Bronchial epithelial cell (primary cell): ENCODE results near the gene DCDC2C. TPM values are rescaled to one million over a fixed set of nuclear protein-coding genes. Genes with fewer than 3 reads are reported as not detected.

ENCODE experiments used
- DNase-seq: peaks from one replicate; pipeline ENCODE4 v3.0.0-alpha.2; 2010; ENCODE audit warnings: low read depth
- FAIRE-seq: peaks from 2 replicates; lab custom pipeline; 2011; peaks lifted over from hg19 to GRCh38; lab: Jason Lieb, UNC
- H3K27me3 ChIP-seq: 2 replicates; pipeline ENCODE4 v1.5.1; 2011; ENCODE audit warnings: low read length; ENCODE audit not compliant: control insufficient read depth, insufficient read depth
- H3K36me3 ChIP-seq: 2 replicates; pipeline ENCODE4 v1.5.1; 2011; ENCODE audit warnings: low read length; ENCODE audit not compliant: control insufficient read depth, insufficient read depth
- H3K4me3 ChIP-seq: 2 replicates; pipeline ENCODE4 v1.5.1; 2011; ENCODE audit warnings: mild to moderate bottlenecking, low read depth, low read length, control low read depth
- CTCF ChIP-seq: IDR thresholded peaks from 2 replicates; pipeline ENCODE4 v1.5.1; 2011; ENCODE audit warnings: mild to moderate bottlenecking, moderate library complexity, low read length, control low read depth, inconsistent platforms; ENCODE audit not compliant: insufficient read depth, severe bottlenecking
- total RNA-seq: library from RNA; depleted of rRNA; stranded (reverse); fragments of >200 nt; gene quantifications from 2 replicates; pipeline ENCODE4 v1.2.1, GENCODE V29; 2014

DCDC2C gene
- total RNA-seq, 1 donor from 2014 or later, result not detected

GRCh38 chr2:3837086-3837485 is 133.7 kb downstream of the DCDC2C start:
- no peak for TF ChIP-seq CTCF
- FAIRE-seq (no peak), DNase-seq (no peak)
- no peaks in the 10 kb centered on the region for H3K27me3 ChIP-seq
- no peaks in the 10 kb centered on the region for H3K36me3 ChIP-seq
- no peak overlapping the region for H3K4me3 ChIP-seq

- Histone ChIP-seq H3K36me3 (no peaks in the 10 kb centered on the region), H3K27me3 (no peaks in the 10 kb centered on the region), H3K4me3 (no peak overlapping the region)
- FAIRE-seq, result no peak
- no peak for TF ChIP-seq CTCF
- DNase-seq, result no peak
Measured at GRCh38 chr2:3838348-3838747, 135.0 kb downstream of the DCDC2C start.

DNA sequence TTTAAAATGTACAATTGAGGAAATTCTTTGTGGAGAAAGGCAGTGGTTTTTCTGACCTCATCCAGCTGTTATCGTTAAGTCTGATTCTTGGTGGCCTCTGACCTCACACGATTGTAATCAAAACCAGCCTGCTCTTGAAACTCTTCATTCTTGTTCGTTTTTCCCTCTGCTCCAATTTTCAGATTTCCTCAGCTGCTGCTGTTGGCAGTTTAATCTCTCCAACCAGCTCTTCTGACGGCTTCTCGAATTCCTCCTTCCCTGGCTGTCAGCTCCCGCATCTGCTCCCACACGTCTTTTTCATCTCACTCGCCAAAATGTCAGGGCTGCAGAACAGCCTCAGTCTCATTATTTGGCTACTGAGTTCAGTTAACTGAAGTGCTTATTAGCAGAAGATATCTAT is 136.1 kb downstream of the DCDC2C start:
- DNase-seq (no peak), FAIRE-seq (no peak)
- no peak for TF ChIP-seq CTCF
- no peak overlapping the region for H3K4me3 ChIP-seq
- H3K27me3 ChIP-seq, result no peaks in the 10 kb centered on the region
- H3K36me3 ChIP-seq, result no peaks in the 10 kb centered on the region

DNA sequence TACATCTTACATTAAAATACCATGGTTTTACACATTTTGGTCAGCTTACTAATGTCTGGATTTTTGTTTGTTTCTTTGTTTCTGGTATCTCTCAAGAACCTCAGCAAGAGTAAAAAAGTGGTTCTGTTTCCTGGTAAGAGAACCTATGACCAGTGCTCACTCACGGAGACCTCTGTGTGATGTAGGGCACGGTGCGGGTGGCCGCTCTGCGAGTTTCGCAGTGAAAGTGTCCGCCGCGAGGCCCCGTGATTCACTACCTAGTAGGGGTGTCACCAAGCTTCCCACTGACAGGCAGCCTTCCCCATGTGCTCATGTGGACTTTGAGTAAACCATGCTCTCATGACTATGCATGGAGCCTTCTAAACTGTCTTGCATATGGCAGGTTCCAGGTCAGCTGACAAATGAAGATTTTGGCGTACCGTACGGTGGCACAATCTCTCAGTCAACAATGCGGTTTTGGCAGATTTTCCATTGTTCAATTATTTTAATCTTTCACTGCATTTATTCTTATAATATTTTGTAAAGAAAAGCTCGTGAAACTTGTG is 137.3 kb downstream of the DCDC2C start:
- H3K36me3 ChIP-seq, result no peaks in the 10 kb centered on the region
- no peak for TF ChIP-seq CTCF
- no peak overlapping the region for H3K4me3 ChIP-seq
- no peak for DNase-seq
- FAIRE-seq, result no peak
- H3K27me3 ChIP-seq, result no peaks in the 10 kb centered on the region

DNA sequence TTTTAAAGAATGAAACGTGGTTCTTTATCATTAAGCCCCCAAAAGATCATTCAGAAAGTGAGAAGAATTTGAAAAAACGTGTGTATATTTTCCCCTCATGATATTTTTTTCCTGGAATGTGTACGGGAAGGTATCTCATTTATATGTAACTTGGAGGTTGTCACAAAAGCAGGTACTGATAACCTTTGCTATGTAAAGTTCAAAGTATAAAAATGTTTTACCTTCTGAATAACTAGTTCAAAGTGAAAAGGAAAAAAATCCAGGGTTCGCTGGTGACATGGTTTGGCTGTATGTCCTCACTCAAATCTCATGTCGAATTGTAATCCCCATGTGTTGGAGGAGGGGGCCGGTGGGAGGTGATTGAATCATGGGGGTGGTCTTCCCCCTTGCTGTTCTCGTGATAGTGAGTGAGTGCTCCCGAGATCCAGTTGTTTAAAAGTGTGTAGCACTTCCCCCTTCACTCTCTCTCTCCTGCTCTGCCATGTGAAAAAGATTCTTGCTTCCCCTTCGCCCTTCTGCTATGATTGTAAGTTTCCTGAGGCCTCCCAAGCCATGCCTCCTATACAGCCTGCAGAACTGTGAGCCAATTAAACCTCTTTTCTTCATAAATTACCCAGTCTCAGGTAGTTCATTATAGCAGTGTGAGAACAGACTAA is 144.2 kb downstream of the DCDC2C start:
- FAIRE-seq, result no peak
- Histone ChIP-seq H3K36me3 (no peaks in the 10 kb centered on the region), H3K27me3 (no peaks in the 10 kb centered on the region), H3K4me3 (no peak overlapping the region)
- TF ChIP-seq CTCF, result no peak
- no peak for DNase-seq

GRCh38 chr2:3848776-3849175 is 145.4 kb downstream of the DCDC2C start:
- Histone ChIP-seq H3K36me3 (no peaks in the 10 kb centered on the region), H3K4me3 (no peak overlapping the region), H3K27me3 (no peaks in the 10 kb centered on the region)
- no peak for TF ChIP-seq CTCF
- no peak for FAIRE-seq
- no peak for DNase-seq
